Lung (tissue), 12 donors: ENCODE results near the gene GFRA3. TPM values are rescaled to one million over a fixed set of nuclear protein-coding genes. Genes with fewer than 3 reads are reported as not detected.

Source experiments
- ATAC-seq: fragments of 200-7000 bp; cut with Tn5 transposase; one replicate; pipeline ENCODE4 v1.9.1; 2020; ENCODE audit warnings: moderate number of reproducible peaks; ENCODE audit not compliant: insufficient read depth, low FRiP score
- DNase-seq, 3 donors: peaks; one replicate each; pipeline ENCODE4 v3.0.0-alpha.2; 2013 to 2017
- H3K27ac ChIP-seq, 2 donors: one replicate each; pipeline ENCODE4 v1.5.1; 2013; ENCODE audit warnings: mild to moderate bottlenecking in 2 of 2, moderate library complexity in 2 of 2, control low read depth in 1 of 2, inconsistent platforms in 1 of 2, low read depth in 1 of 2, low read length in 1 of 2
- H3K27me3 ChIP-seq, 3 donors: one replicate each; pipeline ENCODE4 v1.5.1; 2013; ENCODE audit warnings: low read length in 2 of 3; ENCODE audit not compliant: control insufficient read depth in 3 of 3, insufficient read depth in 3 of 3
- H3K36me3 ChIP-seq, 4 donors: one replicate each; pipeline ENCODE4 v1.5.1; 2013; ENCODE audit warnings: low read length in 4 of 4, mild to moderate bottlenecking in 1 of 4, moderate library complexity in 1 of 4; ENCODE audit not compliant: control insufficient read depth in 4 of 4, insufficient read depth in 4 of 4
- H3K4me1 ChIP-seq, 5 donors: one replicate each; pipeline ENCODE4 v1.5.1; 2013; ENCODE audit warnings: low read length in 5 of 5, mild to moderate bottlenecking in 2 of 5, moderate library complexity in 1 of 5; ENCODE audit not compliant: control insufficient read depth in 5 of 5, insufficient read depth in 5 of 5
- H3K4me3 ChIP-seq: one replicate; pipeline ENCODE4 v1.5.1; 2013; ENCODE audit warnings: mild to moderate bottlenecking, control low read depth, moderate library complexity
- H3K9ac ChIP-seq, 2 donors: one replicate each; pipeline ENCODE4 v1.5.1; 2013; ENCODE audit warnings: low read length in 2 of 2, control low read depth in 1 of 2; ENCODE audit not compliant: insufficient read depth in 1 of 2
- H3K9me3 ChIP-seq, 4 donors: one replicate each; pipeline ENCODE4 v1.5.1; 2013; ENCODE audit warnings: low read length in 3 of 4, mild to moderate bottlenecking in 1 of 4, moderate library complexity in 1 of 4; ENCODE audit not compliant: control insufficient read depth in 4 of 4, insufficient read depth in 3 of 4
- WGBS, 2 donors: extraction: QIAGEN DNeasy Blood & Tissue Kit; methylation state at CpG; one replicate each; pipeline ENCODE4 v1.1.7; 2013; 5-methylcytosine and 5-hydroxymethylcytosine counted together
- polyA plus RNA-seq, 2 donors: library from polyadenylated mRNA; stranded (reverse); fragments of 200-250 nt; gene quantifications; one replicate each; pipeline ENCODE4 v1.2.1, GENCODE V29; 2013
- total RNA-seq, 2 donors: library from RNA; depleted of rRNA in 1 of 2; stranded (reverse); fragments of >200 nt in 1 of 2; gene quantifications; one replicate each; pipeline ENCODE4 v1.2.1, GENCODE V29; 2014 to 2021
- TF ChIP-seq, protein P1 (sequence below): IDR thresholded peaks from 2 replicates; pipeline ENCODE4 v1.5.1; 2012; ENCODE audit warnings: mild to moderate bottlenecking; ENCODE audit errors: control extremely low read depth, extremely low read depth
- donor health status: control.
- donor health status: control.
- donor health status: Bipolar disorder and iron deficiency.
- donor health status: healthy.
- donor health status: DM: yes; HTN: yes; CAD: no.

GFRA3 gene
- total and polyA plus RNA-seq, 4 donors: 0.11 to 0.57 (median 0.18) TPM; not detected in 1

DNA sequence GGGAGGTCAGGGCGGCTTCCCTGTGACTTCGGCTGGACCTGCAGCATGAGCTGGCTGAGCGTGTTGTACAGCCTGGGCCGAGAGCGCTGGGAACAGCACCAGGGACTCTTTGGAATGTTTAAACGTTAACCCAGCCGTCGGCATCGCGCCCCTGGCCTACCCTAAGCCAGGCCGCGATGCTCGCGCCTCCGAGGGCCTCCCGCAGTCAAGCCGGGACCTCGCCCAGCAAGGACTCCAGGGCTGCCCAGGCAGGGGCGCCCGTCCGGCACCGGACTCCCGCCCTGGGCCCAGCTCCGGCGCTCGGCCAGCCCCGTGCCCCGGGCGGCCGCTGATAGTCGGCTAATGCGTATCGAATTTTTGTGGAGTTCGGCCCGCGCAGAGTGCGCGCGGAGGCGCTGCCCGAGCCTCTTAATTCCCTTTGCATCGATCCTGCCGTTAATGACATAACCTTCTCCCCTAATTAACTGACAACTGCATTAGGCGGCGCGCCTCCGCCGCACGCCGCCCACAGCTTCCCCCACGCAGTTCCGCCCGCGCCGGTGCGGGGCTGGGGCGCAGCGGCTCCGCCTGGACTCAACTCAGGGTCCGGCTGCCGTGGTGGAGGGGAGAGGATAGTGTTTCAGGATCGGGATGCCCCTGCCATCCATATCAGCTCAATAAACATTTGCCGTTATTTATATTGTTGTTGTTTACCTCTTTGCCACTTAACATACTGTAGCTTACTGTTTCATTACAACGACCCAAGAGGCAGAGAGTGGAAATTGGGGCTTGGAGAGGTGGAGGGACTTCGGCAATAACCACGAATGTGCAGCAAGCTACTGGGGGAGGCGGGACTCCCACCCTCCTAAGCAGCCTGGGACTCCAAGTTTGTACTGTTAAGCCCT is 32.5 kb downstream of the GFRA3 start:
- peak; percentile 44 to 61 (median 56) for DNase-seq
- peaks cover 0 to 6% (median 4%) of the 10 kb centered on the region in 3 donors for H3K27me3 ChIP-seq

GRCh38 chr5:138240650-138241385 is 33.6 kb downstream of the GFRA3 start:
- H3K9me3 ChIP-seq: no peaks in the 10 kb centered on the region
- ATAC-seq (no peak), DNase-seq (no peak)
- no peak overlapping the region for H3K9ac ChIP-seq
- peaks cover 0 to 14% (median 0%) of the 10 kb centered on the region in 5 donors for H3K4me1 ChIP-seq
- H3K27me3 ChIP-seq: peaks cover 0 to 6% (median 4%) of the 10 kb centered on the region in 3 donors
- H3K27ac ChIP-seq: no peak overlapping the region
- H3K4me3 ChIP-seq: no peak overlapping the region
- WGBS, 2 donors: 24 to 61% methylated on average over 3 of the region's 3 CpGs
- TF ChIP-seq, protein P1, sequence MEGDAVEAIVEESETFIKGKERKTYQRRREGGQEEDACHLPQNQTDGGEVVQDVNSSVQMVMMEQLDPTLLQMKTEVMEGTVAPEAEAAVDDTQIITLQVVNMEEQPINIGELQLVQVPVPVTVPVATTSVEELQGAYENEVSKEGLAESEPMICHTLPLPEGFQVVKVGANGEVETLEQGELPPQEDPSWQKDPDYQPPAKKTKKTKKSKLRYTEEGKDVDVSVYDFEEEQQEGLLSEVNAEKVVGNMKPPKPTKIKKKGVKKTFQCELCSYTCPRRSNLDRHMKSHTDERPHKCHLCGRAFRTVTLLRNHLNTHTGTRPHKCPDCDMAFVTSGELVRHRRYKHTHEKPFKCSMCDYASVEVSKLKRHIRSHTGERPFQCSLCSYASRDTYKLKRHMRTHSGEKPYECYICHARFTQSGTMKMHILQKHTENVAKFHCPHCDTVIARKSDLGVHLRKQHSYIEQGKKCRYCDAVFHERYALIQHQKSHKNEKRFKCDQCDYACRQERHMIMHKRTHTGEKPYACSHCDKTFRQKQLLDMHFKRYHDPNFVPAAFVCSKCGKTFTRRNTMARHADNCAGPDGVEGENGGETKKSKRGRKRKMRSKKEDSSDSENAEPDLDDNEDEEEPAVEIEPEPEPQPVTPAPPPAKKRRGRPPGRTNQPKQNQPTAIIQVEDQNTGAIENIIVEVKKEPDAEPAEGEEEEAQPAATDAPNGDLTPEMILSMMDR: no peak
- H3K36me3 ChIP-seq: no peaks in the 10 kb centered on the region

More for the DNA sequence above, 32.5 kb downstream of the GFRA3 start:
- 5 to 7% methylated on average over 67 of the region's 67 CpGs for WGBS, 2 donors
- Histone ChIP-seq H3K4me3 (no peak overlapping the region), H3K27ac (no peak overlapping the region), H3K4me1 (peaks cover 0 to 16% (median 0%) of the 10 kb centered on the region in 5 donors), H3K9ac (peak overlapping the region; percentile 23 to 63), H3K36me3 (no peaks in the 10 kb centered on the region), H3K9me3 (no peaks in the 10 kb centered on the region)
- TF ChIP-seq, protein P1: no peak
- ATAC-seq: peak; percentile 59

DNA sequence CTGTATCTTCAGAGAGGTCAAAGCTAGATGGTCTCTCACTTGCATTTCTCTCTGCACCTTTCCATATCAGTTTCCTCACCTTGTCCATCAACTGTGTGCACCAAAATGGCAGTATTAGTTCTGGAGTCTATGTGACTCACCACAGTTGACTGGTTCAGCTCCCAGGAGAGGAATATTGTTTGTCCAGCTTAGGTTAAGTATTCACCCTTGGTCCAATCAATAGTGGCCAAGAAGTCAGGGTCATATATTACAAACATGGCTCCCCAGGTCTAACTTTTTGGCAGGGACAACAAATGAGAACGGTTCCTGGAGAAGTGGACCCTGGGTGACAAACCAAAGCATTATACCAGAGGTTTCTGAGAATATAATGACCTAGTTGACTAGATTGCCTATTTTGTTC is 36.4 kb downstream of the GFRA3 start:
- H3K4me3 ChIP-seq: no peak overlapping the region
- 87 to 93% methylated on average over 1 of the region's 1 CpG for WGBS, 2 donors
- peaks cover 0 to 12% (median 0%) of the 10 kb centered on the region in 5 donors for H3K4me1 ChIP-seq
- no peak for DNase-seq
- H3K9me3 ChIP-seq: no peaks in the 10 kb centered on the region
- no peaks in the 10 kb centered on the region for H3K36me3 ChIP-seq
- no peak overlapping the region for H3K27ac ChIP-seq
- H3K27me3 ChIP-seq: peaks cover 0 to 6% (median 4%) of the 10 kb centered on the region in 3 donors
- ATAC-seq: no peak
- no peak overlapping the region for H3K9ac ChIP-seq
- TF ChIP-seq, protein P1: no peak
